GM19468 (cell line): Measurements from ENCODE around the gene ZMAT3.
A peak's percentile ranks its signal among the peaks of the same experiment; 100 is the strongest.

Experiments
- ATAC-seq: cut with Tn5 transposase; IDR thresholded peaks from one replicate; pipeline ENCODE4 v1.9.1; 2021; ENCODE audit warnings: mild to moderate bottlenecking, moderate library complexity, moderate number of reproducible peaks; ENCODE audit not compliant: unreplicated experiment; ENCODE audit errors: extremely low read depth

Gene ZMAT3

GRCh38 chr3:179028408-179028807 lies 43.2 kb downstream of the ZMAT3 start:
- ATAC-seq, result no peak

- no peak for ATAC-seq
These were observed 44.2 kb downstream of the ZMAT3 start for GRCh38 chr3:179027326-179027900.

GRCh38 chr3:179026636-179027035 lies 45.0 kb downstream of the ZMAT3 start:
- ATAC-seq, result no peak

GRCh38 chr3:179021119-179021903 lies 50.3 kb downstream of the ZMAT3 start:
- no peak for ATAC-seq

- ATAC-seq, result no peak
These were observed 51.5 kb downstream of the ZMAT3 start for GRCh38 chr3:179020112-179020511.

GRCh38 chr3:179018808-179019207 lies 52.8 kb downstream of the ZMAT3 start:
- no peak for ATAC-seq

- ATAC-seq, result peak; percentile 55
These were observed 54.5 kb downstream of the ZMAT3 start for GRCh38 chr3:179016979-179017670.

- ATAC-seq, result peak; percentile 78
These were observed 56.0 kb downstream of the ZMAT3 start for GRCh38 chr3:179015551-179016020.

GRCh38 chr3:179005706-179006105 lies 65.9 kb downstream of the ZMAT3 start:
- no peak for ATAC-seq

GRCh38 chr3:179005213-179005612 lies 66.4 kb downstream of the ZMAT3 start:
- no peak for ATAC-seq

GRCh38 chr3:179000659-179001058 lies 71.0 kb downstream of the ZMAT3 start:
- no peak for ATAC-seq

GRCh38 chr3:179000144-179000543 lies 71.5 kb downstream of the ZMAT3 start:
- peak; percentile 32 for ATAC-seq

- ATAC-seq, result no peak
These were observed 75.2 kb downstream of the ZMAT3 start for GRCh38 chr3:178996399-178996798.

GRCh38 chr3:178990293-178990692 lies 81.3 kb downstream of the ZMAT3 start:
- no peak for ATAC-seq

- no peak for ATAC-seq
These were observed 81.8 kb downstream of the ZMAT3 start for GRCh38 chr3:178989821-178990220.

- no peak for ATAC-seq
These were observed 83.9 kb downstream of the ZMAT3 start for GRCh38 chr3:178987745-178988144.

- ATAC-seq, result no peak
These were observed 85.2 kb downstream of the ZMAT3 start for GRCh38 chr3:178986456-178986855.

- ATAC-seq, result peak; percentile 65
These were observed 89.5 kb downstream of the ZMAT3 start for GRCh38 chr3:178982137-178982536.

- ATAC-seq, result no peak
These were observed 96.3 kb downstream of the ZMAT3 start for GRCh38 chr3:178975320-178975719.

- no peak for ATAC-seq
These were observed 100.0 kb downstream of the ZMAT3 start for GRCh38 chr3:178971614-178972013.

- peak; percentile 94 for ATAC-seq
These were observed 102.5 kb downstream of the ZMAT3 start for GRCh38 chr3:178969004-178969700.
